B cell (primary cell): ENCODE measurements around the gene FBXO48. TPM values are rescaled to one million over a fixed set of nuclear protein-coding genes. Genes with fewer than 3 reads are reported as not detected.

Source experiments
- ATAC-seq: fragments of 200-7000 bp; cut with Tn5 transposase; one replicate; pipeline ENCODE4 v1.10.0; 2021; ENCODE audit warnings: low read depth, mild to moderate bottlenecking, moderate number of reproducible peaks, moderate library complexity
- CTCF ChIA-PET: fragments of 350-600 bp; sonication (Branson Sonifier 250); formaldehyde crosslinking; loops from one replicate; lab custom pipeline; 2021; ENCODE audit warnings: antibody characterized with exemption, inconsistent platforms; lab: Charles Lee
- POLR2A ChIA-PET: fragments of 350-600 bp; sonication (Branson Sonifier 250); formaldehyde crosslinking; loops from one replicate; lab custom pipeline; 2021; ENCODE audit warnings: antibody characterized with exemption; lab: Charles Lee
- DNase-seq: peaks from one replicate; pipeline ENCODE4 v3.0.0; 2013
- H2AFZ ChIP-seq: 2 replicates; pipeline ENCODE4 v1.6.1; 2012; ENCODE audit warnings: mild to moderate bottlenecking, low read depth, low read length; ENCODE audit not compliant: insufficient read depth, poor library complexity, severe bottlenecking
- H3K27ac ChIP-seq, 2 donors: 1 replicate in 1 of 2; 2 replicates in 1 of 2; pipeline ENCODE4 v1.5.1; 2012 to 2013; ENCODE audit warnings: low read length in 2 of 2, mild to moderate bottlenecking in 2 of 2, moderate library complexity in 1 of 2
- H3K27me3 ChIP-seq, 4 experiments: fragments of 200-600 bp in 1 of 4; sonication (generic) in 1 of 4; replicated peaks in 1 of 4; 1 replicate in 2 of 4; 2 replicates in 2 of 4; pipeline versions ENCODE4 v1.6.1 to v1.7.0; 2013 to 2016; ENCODE audit warnings: low read length in 3 of 4, mild to moderate bottlenecking in 2 of 4, mixed read lengths in 1 of 4, moderate library complexity in 1 of 4; ENCODE audit not compliant: insufficient read depth in 4 of 4, control insufficient read depth in 3 of 4; ENCODE audit errors: control extremely low read depth in 1 of 4
- H3K36me3 ChIP-seq, 2 experiments: replicated peaks in 1 of 2; 1 replicate in 1 of 2; 2 replicates in 1 of 2; pipeline versions ENCODE4 v1.6.1 to v1.7.1; 2013; ENCODE audit warnings: low read length in 1 of 2; ENCODE audit not compliant: insufficient read depth in 2 of 2, control insufficient read depth in 1 of 2; ENCODE audit errors: control extremely low read depth in 1 of 2, extremely low read depth in 1 of 2
- H3K4me1 ChIP-seq, 2 donors: fragments of 200-600 bp in 1 of 2; sonication (generic) in 1 of 2; 1 replicate in 1 of 2; 2 replicates in 1 of 2; pipeline versions ENCODE4 v1.5.1 to v1.6.1; 2013 to 2017; ENCODE audit warnings: low read length in 2 of 2; ENCODE audit not compliant: control insufficient read depth in 2 of 2, insufficient read depth in 2 of 2
- H3K4me2 ChIP-seq: replicated peaks from 2 replicates; pipeline ENCODE3; 2012; ENCODE audit warnings: mild to moderate bottlenecking, low read depth, low read length; ENCODE audit not compliant: poor library complexity, severe bottlenecking
- H3K4me3 ChIP-seq, 5 experiments: fragments of 200-600 bp in 1 of 5; sonication (generic) in 1 of 5; 1 replicate in 3 of 5; 2 replicates in 2 of 5; pipeline versions ENCODE4 v1.5.1 to v1.7.0; 2011 to 2016; ENCODE audit warnings: low read length in 4 of 5, mild to moderate bottlenecking in 4 of 5, low read depth in 2 of 5, control low read depth in 1 of 5, moderate library complexity in 1 of 5; ENCODE audit not compliant: insufficient read depth in 1 of 5; ENCODE audit errors: control extremely low read depth in 1 of 5, extremely low read depth in 1 of 5
- H3K79me2 ChIP-seq: fragments of 200-600 bp; sonication (generic); one replicate; pipeline ENCODE4 v1.6.0; 2016; ENCODE audit warnings: low read length; ENCODE audit not compliant: control insufficient read depth, insufficient read depth
- H3K9ac ChIP-seq: fragments of 200-600 bp; sonication (generic); 2 replicates; pipeline ENCODE4 v1.6.1; 2017; ENCODE audit warnings: mild to moderate bottlenecking, low read length, moderate library complexity
- H3K9me3 ChIP-seq, 3 donors: one replicate each; pipeline versions ENCODE4 v1.6.1 to v1.7.1; 2013; ENCODE audit warnings: low read length in 2 of 3; ENCODE audit not compliant: control insufficient read depth in 2 of 3, insufficient read depth in 1 of 3; ENCODE audit errors: control extremely low read depth in 1 of 3
- H4K20me1 ChIP-seq: 2 replicates; pipeline ENCODE4 v1.6.0; 2012; ENCODE audit warnings: mild to moderate bottlenecking, low read length; ENCODE audit not compliant: insufficient read depth, control insufficient read depth, poor library complexity, severe bottlenecking
- H3K27ac Mint-ChIP-seq: one replicate; pipeline ENCODE4 v1.8.0; 2021; ENCODE audit warnings: mixed read lengths
- H3K27me3 Mint-ChIP-seq: one replicate; pipeline ENCODE4 v1.8.0; 2021; ENCODE audit warnings: mixed read lengths
- H3K4me1 Mint-ChIP-seq: one replicate; pipeline ENCODE4 v1.8.0; 2021; ENCODE audit warnings: mixed read lengths
- H3K4me3 Mint-ChIP-seq: one replicate; pipeline ENCODE4 v1.8.0; 2021; ENCODE audit warnings: mixed read lengths
- H3K9me3 Mint-ChIP-seq: one replicate; pipeline ENCODE4 v1.8.0; 2022; ENCODE audit warnings: mixed read lengths; ENCODE audit not compliant: insufficient read depth
- EZH2 ChIP-seq: IDR thresholded peaks from 2 replicates; pipeline ENCODE4 v1.6.1; 2012; ENCODE audit warnings: borderline replicate concordance, low read depth, mild to moderate bottlenecking, moderate library complexity, low read length; ENCODE audit not compliant: insufficient read depth, poor library complexity, severe bottlenecking
- WGBS: methylation state at CpG from one replicate; pipeline ENCODE4 v1.1.5; 2013; ENCODE audit warnings: missing lambda C conversion rate; ENCODE audit not compliant: insufficient coverage; 5-methylcytosine and 5-hydroxymethylcytosine counted together
- intact Hi-C: fragments of 100-400 bp; cut with micrococcal nuclease; formaldehyde crosslinking; loops from one replicate; pipeline ENCODE4 v1.10.0; 2022
- polyA plus RNA-seq: library from polyadenylated mRNA; depleted of rRNA; stranded (reverse); fragments of >200 nt; gene quantifications from 2 replicates; pipeline ENCODE4 v1.2.3, GENCODE V29; 2012
- total RNA-seq, 2 donors: library from RNA; stranded (reverse); fragments of 120-200 nt in 1 of 2; gene quantifications; 1 replicate in 1 of 2; 2 replicates in 1 of 2; pipeline versions ENCODE4 v1.2.3 to v1.2.4, GENCODE V29; 2013 to 2022
- TF ChIP-seq, protein P1 (sequence below): fragments of 200-600 bp; IDR thresholded peaks from one replicate; pipeline ENCODE4 v1.8.0; 2022; ENCODE audit warnings: antibody characterized with exemption, mild to moderate bottlenecking

FBXO48 gene
- total and polyA plus RNA-seq, 2 donors (not counting 1 experiment from before 2014, with no cell fraction given) = 1.5 to 3.2 TPM

GRCh38 chr2:68506170-68506569 is 39.1 kb upstream of the FBXO48 start:
- peaks cover 4% of the 10 kb centered on the region for H3K9me3 Mint-ChIP-seq
- DNase-seq (no peak), ATAC-seq (no peak)
- no peaks in the 10 kb centered on the region for H4K20me1 ChIP-seq
- H3K9ac ChIP-seq = no peak overlapping the region
- no peak overlapping the region for H3K27ac ChIP-seq
- H3K36me3 ChIP-seq = no peaks in the 10 kb centered on the region
- H3K27ac Mint-ChIP-seq = no peak overlapping the region
- H3K4me3 Mint-ChIP-seq = no peak overlapping the region
- no peak overlapping the region for H2AFZ ChIP-seq
- H3K27me3 ChIP-seq = no peaks in the 10 kb centered on the region
- POLR2A ChIA-PET = no interaction called here
- H3K4me1 Mint-ChIP-seq = no peaks in the 10 kb centered on the region
- no peak overlapping the region for H3K4me2 ChIP-seq
- no CpG with 5 or more reads among the region's 3 CpGs for WGBS
- H3K4me1 ChIP-seq = no peaks in the 10 kb centered on the region
- H3K27me3 Mint-ChIP-seq = no peaks in the 10 kb centered on the region
- H3K4me3 ChIP-seq = no peak overlapping the region
- TF ChIP-seq, protein P1, sequence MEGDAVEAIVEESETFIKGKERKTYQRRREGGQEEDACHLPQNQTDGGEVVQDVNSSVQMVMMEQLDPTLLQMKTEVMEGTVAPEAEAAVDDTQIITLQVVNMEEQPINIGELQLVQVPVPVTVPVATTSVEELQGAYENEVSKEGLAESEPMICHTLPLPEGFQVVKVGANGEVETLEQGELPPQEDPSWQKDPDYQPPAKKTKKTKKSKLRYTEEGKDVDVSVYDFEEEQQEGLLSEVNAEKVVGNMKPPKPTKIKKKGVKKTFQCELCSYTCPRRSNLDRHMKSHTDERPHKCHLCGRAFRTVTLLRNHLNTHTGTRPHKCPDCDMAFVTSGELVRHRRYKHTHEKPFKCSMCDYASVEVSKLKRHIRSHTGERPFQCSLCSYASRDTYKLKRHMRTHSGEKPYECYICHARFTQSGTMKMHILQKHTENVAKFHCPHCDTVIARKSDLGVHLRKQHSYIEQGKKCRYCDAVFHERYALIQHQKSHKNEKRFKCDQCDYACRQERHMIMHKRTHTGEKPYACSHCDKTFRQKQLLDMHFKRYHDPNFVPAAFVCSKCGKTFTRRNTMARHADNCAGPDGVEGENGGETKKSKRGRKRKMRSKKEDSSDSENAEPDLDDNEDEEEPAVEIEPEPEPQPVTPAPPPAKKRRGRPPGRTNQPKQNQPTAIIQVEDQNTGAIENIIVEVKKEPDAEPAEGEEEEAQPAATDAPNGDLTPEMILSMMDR = no peak
- TF ChIP-seq EZH2 = no peak
- CTCF ChIA-PET = interaction anchor here (0.5 to 2.0 kb wide), 2 partner anchors 44 to 402 kb away, joined by 3 to 4 read pairs; no protein-coding TSS in a partner anchor
- intact Hi-C loops = loop anchor here (10.0 kb wide), 1 partner anchor 59 kb away; no protein-coding TSS in a partner anchor
- no peaks in the 10 kb centered on the region for H3K9me3 ChIP-seq
- H3K79me2 ChIP-seq = no peaks in the 10 kb centered on the region

GRCh38 chr2:68505603-68506159 is 38.6 kb upstream of the FBXO48 start:
- TF ChIP-seq, protein P1 = no peak
- no peak for TF ChIP-seq EZH2
- intact Hi-C loops = loop anchor here (10.0 kb wide), 1 partner anchor 59 kb away; no protein-coding TSS in a partner anchor
- Histone ChIP-seq H3K27me3 (no peaks in the 10 kb centered on the region), H3K27ac (no peak overlapping the region), H3K79me2 (no peaks in the 10 kb centered on the region), H3K4me2 (no peak overlapping the region), H3K36me3 (no peaks in the 10 kb centered on the region), H3K4me1 (no peaks in the 10 kb centered on the region), H3K9ac (no peak overlapping the region), H3K9me3 (no peaks in the 10 kb centered on the region), H4K20me1 (no peaks in the 10 kb centered on the region), H3K4me3 (no peak overlapping the region), H2AFZ (no peak overlapping the region)
- Mint-ChIP-seq H3K27ac (no peak overlapping the region), H3K4me1 (no peaks in the 10 kb centered on the region), H3K9me3 (peaks cover 4% of the 10 kb centered on the region), H3K27me3 (no peaks in the 10 kb centered on the region), H3K4me3 (no peak overlapping the region)
- no CpG with 5 or more reads among the region's 2 CpGs for WGBS
- ATAC-seq (no peak), DNase-seq (no peak)
- ChIA-PET POLR2A (no interaction called here), CTCF (interaction anchor here (0.5 to 2.0 kb wide), 2 partner anchors 44 to 402 kb away, joined by 3 to 4 read pairs; no protein-coding TSS in a partner anchor)
